ENCODE measurements around the gene EYS.

- TF ChIP-seq POLR2A (IDR thresholded peaks at IDR 0.05) (no peak), CTCF (IDR thresholded peaks at IDR 0.05) (no peak), POLR2AphosphoS5 (IDR thresholded peaks at IDR 0.05) (no peak)
Observed at GRCh38 chr6:64990652-64991304, 716.2 kb downstream of the EYS start.

Measured in breast epithelium (tissue), 3 donors.